ENCODE measurements around the gene SPRY2. TPM values are rescaled to one million over a fixed set of nuclear protein-coding genes. Genes with fewer than 3 reads are reported as not detected.

Gene SPRY2
- total RNA-seq, 2 donors from 2014 or later = 33.1 to 38.9 TPM

DNA sequence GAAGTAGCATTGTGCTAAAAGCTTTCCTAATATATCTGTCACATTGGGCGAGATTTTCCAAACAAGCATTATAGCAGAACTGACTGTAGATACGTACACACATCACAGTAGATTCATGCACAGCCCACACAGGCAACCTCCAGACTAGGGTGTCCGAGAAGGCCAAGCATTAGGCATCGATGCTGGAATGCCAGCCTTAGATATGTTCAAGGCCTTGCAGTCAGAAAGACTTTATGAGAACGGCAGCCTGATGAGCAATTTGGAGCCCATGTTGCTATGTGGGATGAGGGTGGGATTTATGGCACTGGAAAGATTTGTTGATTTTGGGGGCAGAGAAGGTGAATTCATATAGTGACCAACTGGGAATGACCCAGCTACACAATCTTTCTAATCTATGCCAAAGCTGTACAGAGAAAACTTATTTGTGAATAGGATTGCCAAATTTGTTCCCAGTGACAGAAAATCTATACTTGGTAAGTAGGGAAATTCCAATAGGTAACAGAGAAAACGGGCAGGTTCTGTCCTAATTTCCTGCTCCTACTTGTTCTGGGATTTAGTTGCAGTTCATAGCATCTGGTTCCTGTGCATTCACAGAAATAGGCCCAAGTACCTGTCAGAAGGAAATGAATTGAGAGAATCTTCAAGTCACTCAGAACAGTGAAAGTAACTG is 31.0 kb upstream of the SPRY2 start:
- no peaks in the 10 kb centered on the region for H3K4me1 ChIP-seq
- no peak for DNase-seq (ENCODE audit: low spot score)
- H3K27me3 ChIP-seq = no peaks in the 10 kb centered on the region
- no peaks in the 10 kb centered on the region for H3K36me3 ChIP-seq
- no peak overlapping the region for H3K4me3 ChIP-seq
- TF ChIP-seq, protein P1, sequence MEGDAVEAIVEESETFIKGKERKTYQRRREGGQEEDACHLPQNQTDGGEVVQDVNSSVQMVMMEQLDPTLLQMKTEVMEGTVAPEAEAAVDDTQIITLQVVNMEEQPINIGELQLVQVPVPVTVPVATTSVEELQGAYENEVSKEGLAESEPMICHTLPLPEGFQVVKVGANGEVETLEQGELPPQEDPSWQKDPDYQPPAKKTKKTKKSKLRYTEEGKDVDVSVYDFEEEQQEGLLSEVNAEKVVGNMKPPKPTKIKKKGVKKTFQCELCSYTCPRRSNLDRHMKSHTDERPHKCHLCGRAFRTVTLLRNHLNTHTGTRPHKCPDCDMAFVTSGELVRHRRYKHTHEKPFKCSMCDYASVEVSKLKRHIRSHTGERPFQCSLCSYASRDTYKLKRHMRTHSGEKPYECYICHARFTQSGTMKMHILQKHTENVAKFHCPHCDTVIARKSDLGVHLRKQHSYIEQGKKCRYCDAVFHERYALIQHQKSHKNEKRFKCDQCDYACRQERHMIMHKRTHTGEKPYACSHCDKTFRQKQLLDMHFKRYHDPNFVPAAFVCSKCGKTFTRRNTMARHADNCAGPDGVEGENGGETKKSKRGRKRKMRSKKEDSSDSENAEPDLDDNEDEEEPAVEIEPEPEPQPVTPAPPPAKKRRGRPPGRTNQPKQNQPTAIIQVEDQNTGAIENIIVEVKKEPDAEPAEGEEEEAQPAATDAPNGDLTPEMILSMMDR (IDR thresholded peaks at IDR 0.05) = no peak
- no peak overlapping the region for H3K27ac ChIP-seq
- no peaks in the 10 kb centered on the region for H3K9me3 ChIP-seq

DNA sequence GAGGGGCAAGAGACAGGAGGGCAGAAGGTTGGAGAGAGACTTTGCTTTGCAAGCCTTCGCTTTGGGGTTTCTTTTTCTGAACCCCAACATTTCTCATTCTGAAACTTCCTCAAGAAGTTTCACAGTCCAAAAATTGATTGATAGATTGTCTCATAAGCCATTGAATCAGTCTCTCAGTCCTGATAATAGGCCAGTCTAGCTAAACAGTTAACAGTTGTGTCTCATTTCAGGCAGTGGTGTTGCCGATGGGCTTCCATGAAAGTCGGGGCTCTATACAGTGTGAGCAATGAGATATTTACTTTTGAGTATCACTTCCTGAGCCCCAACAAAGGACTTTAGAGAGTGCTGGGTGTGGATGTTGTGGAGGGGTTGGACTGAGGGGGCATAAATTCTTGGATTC is 26.5 kb upstream of the SPRY2 start:
- TF ChIP-seq, protein P1 (IDR thresholded peaks at IDR 0.05) = no peak
- H3K27me3 ChIP-seq = no peaks in the 10 kb centered on the region
- no peak for DNase-seq (ENCODE audit: low spot score)
- no peak overlapping the region for H3K4me3 ChIP-seq
- H3K4me1 ChIP-seq = no peaks in the 10 kb centered on the region
- H3K27ac ChIP-seq = no peak overlapping the region
- no peaks in the 10 kb centered on the region for H3K36me3 ChIP-seq
- no peaks in the 10 kb centered on the region for H3K9me3 ChIP-seq

DNA sequence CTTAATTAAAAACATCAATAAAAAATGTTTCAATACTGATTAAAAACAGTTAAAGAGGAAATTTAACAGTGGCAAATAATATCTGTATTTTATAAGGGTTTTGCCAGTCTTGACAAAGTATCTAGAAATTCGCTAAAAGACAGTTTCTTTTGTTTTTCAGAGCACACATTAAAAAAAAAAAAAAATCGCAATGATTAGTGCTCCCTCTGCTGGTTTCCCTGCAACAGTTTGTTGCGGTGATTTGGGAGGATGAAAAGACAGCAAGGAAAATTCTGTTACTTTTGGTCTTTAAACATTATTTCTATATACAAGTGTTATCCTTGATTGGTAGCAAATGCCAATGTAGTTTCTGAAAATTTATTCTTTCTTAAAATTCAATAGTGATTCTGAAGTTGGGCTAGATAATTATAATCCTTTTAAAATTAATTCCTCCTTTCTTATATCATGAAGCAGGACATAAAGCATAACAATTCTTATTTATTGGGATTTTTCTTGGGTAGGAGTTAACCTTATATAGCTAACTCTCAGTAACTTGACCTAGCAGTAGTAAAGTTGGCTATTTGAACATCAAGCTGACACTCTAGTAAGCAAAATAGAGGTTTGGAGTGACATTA is 23.1 kb upstream of the SPRY2 start:
- DNase-seq (ENCODE audit: low spot score) = no peak
- TF ChIP-seq, protein P1 (IDR thresholded peaks at IDR 0.05) = peak; percentile 77 to 87
- Histone ChIP-seq H3K27me3 (no peaks in the 10 kb centered on the region), H3K36me3 (no peaks in the 10 kb centered on the region), H3K4me3 (peak overlapping the region in 1 of 2 donors; percentile 25), H3K9me3 (no peaks in the 10 kb centered on the region), H3K27ac (no peak overlapping the region), H3K4me1 (peaks cover 0 to 10% of the 10 kb centered on the region in 2 donors)

DNA sequence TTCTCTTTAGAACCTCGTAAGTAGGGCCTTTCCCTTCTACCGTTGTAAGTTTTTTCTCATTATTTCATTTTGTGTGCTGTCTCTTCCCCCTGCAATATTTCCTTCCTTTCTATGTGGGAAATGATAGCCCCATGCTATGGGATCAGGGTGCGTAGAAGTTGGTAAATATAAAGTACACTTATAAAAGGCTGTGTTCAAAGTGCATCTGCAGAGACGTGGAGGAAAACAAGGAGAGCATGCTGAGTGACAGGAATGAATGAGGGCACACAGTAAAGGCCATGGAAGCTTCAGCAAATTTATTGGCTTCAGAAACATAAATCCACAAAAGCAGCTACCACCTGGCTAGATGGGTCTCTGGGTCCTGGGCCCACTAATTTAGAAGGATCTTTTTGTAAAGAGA is 21.6 kb upstream of the SPRY2 start:
- Histone ChIP-seq H3K36me3 (no peaks in the 10 kb centered on the region), H3K27me3 (no peaks in the 10 kb centered on the region), H3K4me1 (peaks cover 0 to 10% of the 10 kb centered on the region in 2 donors), H3K9me3 (no peaks in the 10 kb centered on the region), H3K27ac (no peak overlapping the region), H3K4me3 (no peak overlapping the region)
- no peak for DNase-seq (ENCODE audit: low spot score)
- TF ChIP-seq, protein P1 (IDR thresholded peaks at IDR 0.05) = no peak

DNA sequence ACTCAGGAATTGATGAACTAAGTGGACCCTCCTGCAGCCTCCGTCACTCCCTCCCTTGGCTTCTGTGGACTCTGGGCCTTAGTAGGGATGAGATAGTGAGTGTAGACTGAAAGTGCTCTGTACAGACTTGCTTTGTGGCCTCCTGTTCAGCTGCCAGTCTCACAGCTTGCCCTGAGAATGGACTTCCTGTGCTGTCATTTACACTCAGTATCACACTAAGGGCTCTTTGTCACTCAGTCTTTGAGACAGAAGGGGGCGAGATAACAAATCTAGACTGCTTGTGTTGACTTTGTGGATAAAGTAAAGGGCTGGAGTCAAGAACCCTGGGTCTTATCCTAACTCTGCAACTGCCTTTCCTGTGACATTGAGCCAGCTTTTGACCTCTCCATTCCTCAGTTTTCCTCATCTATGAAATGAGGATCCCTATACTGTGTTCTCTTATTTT is 21.0 kb upstream of the SPRY2 start:
- no peaks in the 10 kb centered on the region for H3K27me3 ChIP-seq
- H3K4me1 ChIP-seq = peaks cover 0 to 10% of the 10 kb centered on the region in 2 donors
- TF ChIP-seq, protein P1 (IDR thresholded peaks at IDR 0.05) = no peak
- H3K36me3 ChIP-seq = no peaks in the 10 kb centered on the region
- DNase-seq (ENCODE audit: low spot score) = no peak
- H3K4me3 ChIP-seq = no peak overlapping the region
- peak overlapping the region; percentile 0 to 2 for H3K27ac ChIP-seq
- H3K9me3 ChIP-seq = no peaks in the 10 kb centered on the region

Measured in right atrium auricular region (tissue), 2 donors.